GM12864 (cell line): ENCODE data around the gene DSCAM.

Experiments
- DNase-seq: peaks from one replicate; pipeline ENCODE4 v3.0.0-alpha.2; 2011; ENCODE audit warnings: low read depth
- H3K4me3 ChIP-seq: 2 replicates; pipeline ENCODE4 v1.5.1; 2011; ENCODE audit warnings: mild to moderate bottlenecking, low read depth, low read length, control low read depth
- TF ChIP-seq, protein P1 (sequence below): IDR thresholded peaks from 2 replicates; pipeline ENCODE4 v1.5.1; 2011; ENCODE audit warnings: low read depth, mild to moderate bottlenecking, moderate library complexity, low read length, control low read depth, inconsistent platforms; ENCODE audit errors: missing control alignments

DSCAM gene

DNA sequence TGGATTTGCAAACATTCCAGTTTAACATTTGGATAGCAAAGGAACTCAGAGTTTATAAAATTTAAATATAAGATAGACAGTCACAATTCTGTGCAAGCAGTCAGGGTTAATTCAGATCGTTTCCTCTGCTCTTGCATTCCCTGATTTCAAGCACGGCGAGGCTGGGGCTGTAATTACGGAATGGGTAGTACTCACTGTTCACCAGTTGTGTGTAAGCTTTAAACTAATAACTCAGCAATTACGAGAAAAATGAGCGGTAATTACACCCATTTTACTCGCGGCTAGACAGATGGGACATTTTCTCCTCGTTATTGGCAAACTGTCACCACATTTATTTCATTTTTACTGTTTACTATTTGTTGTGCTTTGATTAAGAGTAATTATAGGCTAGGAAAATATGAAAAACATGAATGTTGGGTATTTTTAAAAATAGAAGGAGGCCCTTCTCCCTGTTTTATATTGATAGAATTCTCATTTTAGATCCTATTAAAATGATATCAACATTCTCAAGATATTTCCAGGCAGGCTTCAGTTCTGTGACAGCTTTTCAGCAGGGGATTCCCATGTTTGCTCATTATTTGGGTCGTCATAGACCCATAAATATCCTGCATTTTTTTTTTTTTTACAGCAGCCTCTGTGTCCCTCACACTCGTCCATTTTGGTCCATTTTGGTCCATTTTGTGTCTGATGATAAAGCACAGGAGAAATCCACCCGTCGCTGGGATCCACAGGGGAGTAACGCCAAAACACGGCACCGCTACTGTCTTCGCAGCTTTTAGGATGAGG lies 208.3 kb downstream of the DSCAM start:
- DNase-seq = no peak
- TF ChIP-seq, protein P1, sequence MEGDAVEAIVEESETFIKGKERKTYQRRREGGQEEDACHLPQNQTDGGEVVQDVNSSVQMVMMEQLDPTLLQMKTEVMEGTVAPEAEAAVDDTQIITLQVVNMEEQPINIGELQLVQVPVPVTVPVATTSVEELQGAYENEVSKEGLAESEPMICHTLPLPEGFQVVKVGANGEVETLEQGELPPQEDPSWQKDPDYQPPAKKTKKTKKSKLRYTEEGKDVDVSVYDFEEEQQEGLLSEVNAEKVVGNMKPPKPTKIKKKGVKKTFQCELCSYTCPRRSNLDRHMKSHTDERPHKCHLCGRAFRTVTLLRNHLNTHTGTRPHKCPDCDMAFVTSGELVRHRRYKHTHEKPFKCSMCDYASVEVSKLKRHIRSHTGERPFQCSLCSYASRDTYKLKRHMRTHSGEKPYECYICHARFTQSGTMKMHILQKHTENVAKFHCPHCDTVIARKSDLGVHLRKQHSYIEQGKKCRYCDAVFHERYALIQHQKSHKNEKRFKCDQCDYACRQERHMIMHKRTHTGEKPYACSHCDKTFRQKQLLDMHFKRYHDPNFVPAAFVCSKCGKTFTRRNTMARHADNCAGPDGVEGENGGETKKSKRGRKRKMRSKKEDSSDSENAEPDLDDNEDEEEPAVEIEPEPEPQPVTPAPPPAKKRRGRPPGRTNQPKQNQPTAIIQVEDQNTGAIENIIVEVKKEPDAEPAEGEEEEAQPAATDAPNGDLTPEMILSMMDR = no peak
- H3K4me3 ChIP-seq = no peak overlapping the region

GRCh38 chr21:40636026-40636425 lies 210.9 kb downstream of the DSCAM start:
- no peak overlapping the region for H3K4me3 ChIP-seq
- TF ChIP-seq, protein P1 = no peak
- DNase-seq = no peak

- no peak overlapping the region for H3K4me3 ChIP-seq
- no peak for DNase-seq
- TF ChIP-seq, protein P1 = no peak
These were observed 211.6 kb downstream of the DSCAM start for GRCh38 chr21:40635391-40635790.

- TF ChIP-seq, protein P1 = no peak
- no peak overlapping the region for H3K4me3 ChIP-seq
- no peak for DNase-seq
These were observed 212.8 kb downstream of the DSCAM start for GRCh38 chr21:40634141-40634540.

DNA sequence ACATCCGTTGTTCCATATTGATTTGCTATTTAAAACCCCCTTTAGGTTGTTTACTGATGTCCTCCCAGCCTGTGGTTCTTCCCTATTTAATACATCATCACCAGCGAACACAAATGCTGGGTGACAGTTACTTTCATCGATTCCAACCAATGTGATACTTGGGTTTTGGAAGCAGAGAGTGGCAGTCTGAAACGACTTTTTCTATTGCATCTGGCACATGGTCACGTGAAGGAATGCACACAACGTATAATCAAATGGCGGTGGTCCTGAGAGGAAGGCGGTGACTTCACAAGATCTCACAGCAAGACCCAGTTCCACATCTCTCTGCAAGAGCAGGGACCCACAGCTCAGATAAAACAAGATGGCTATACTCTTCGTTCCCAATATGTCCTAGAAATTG lies 213.9 kb downstream of the DSCAM start:
- no peak overlapping the region for H3K4me3 ChIP-seq
- DNase-seq = no peak
- TF ChIP-seq, protein P1 = no peak

DNA sequence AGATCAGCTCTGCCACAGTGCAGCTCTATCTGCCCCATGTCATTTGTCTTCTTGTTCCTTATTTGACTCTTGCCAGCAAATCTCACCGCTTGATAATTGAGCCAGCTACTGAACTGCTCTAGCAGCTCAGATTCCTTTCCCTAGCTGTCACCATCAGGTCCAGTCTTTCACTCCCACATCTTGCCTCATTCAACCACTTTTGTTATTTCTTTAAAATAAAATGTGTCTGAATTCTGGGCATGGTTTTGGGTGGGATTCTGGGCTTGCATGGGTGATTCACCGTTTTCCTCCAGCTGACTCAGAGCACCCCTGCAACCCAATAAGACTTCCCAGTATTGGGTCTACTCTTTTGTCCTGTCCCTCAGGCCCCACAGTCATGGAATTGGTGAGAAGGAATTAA lies 215.7 kb downstream of the DSCAM start:
- DNase-seq = no peak
- no peak overlapping the region for H3K4me3 ChIP-seq
- TF ChIP-seq, protein P1 = no peak

GRCh38 chr21:40625991-40626390 lies 221.0 kb downstream of the DSCAM start:
- DNase-seq = no peak
- TF ChIP-seq, protein P1 = no peak
- H3K4me3 ChIP-seq = no peak overlapping the region
